Measurements from ENCODE around the gene RXRA.
A peak's percentile ranks its signal among the peaks of the same experiment; 100 is the strongest.

The RXRA gene

GRCh38 chr9:134477342-134477925 is 151.2 kb downstream of the RXRA start:
- DNase-seq: no peak

- DNase-seq: no peak
Measured at GRCh38 chr9:134477927-134478326, 151.7 kb downstream of the RXRA start.

GRCh38 chr9:134481762-134482161 is 155.5 kb downstream of the RXRA start:
- no peak for DNase-seq

GRCh38 chr9:134482226-134482625 is 156.0 kb downstream of the RXRA start:
- no peak for DNase-seq

GRCh38 chr9:134483361-134484184 is 157.3 kb downstream of the RXRA start:
- peak; percentile 17 for DNase-seq

GRCh38 chr9:134484479-134484878 is 158.2 kb downstream of the RXRA start:
- DNase-seq: peak; percentile 17

- DNase-seq: no peak
Measured at GRCh38 chr9:134485653-134486052, 159.4 kb downstream of the RXRA start.

GRCh38 chr9:134486143-134486591 is 159.9 kb downstream of the RXRA start:
- no peak for DNase-seq

- DNase-seq: no peak
Measured at GRCh38 chr9:134486596-134486995, 160.3 kb downstream of the RXRA start.
